ENCODE measurements around the gene DENND4C. TPM values are rescaled to one million over a fixed set of nuclear protein-coding genes. Genes with fewer than 3 reads are reported as not detected.

DENND4C gene
- 105 TPM for total RNA-seq
- long read RNA-seq, full-length matches to known transcripts, result 31 of 69 reads
- long read RNA-seq, partial matches to known transcripts, result 15 of 69 reads
- long read RNA-seq, other reads (novel, unspliced or antisense), result 23 of 69 reads

DNA sequence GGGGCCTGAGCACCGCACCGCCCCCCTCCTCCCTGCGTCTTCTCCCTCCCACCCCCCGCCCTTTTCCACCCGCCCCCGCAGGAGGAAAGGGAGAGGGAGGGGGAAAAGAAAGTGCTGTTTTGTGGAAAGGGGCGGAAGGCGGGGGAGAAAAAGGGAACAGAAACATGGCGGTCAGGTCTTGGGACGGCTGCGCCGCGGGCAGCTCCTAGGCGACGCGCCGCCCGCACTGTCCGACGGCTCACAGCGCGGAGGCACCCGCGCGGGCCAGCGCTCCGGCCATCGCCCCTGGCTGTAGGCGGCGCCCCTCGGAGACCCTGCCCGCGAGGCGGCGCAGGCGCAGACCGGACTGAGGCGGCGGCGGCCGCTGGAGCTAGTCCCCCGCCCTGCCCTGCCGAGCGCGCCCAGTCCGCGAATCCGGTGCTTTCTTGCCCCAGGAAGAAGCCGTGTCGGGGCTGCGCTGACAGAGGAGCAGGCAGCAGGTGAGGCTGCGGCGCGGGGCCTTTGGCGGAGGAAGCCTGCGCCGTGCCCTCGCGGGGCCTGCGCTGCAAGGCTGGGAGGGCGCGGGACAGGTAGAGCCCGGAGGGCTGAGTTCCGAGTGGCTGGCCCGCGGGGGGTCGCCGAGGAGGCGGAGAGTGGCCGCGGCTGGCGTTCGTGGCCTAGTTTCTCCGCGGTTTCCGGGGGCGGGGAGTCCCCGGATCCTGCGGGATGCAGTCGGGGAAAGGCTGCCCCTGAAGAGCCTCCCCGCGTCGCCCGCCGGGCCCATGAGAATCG, at the start of gene DENND4C:
TSS of gene DENND4C (plus strand) at position 339 of the 771 bp plus-strand sequence. CDS start 45,482 bp downstream, outside the sequence.
- TF ChIP-seq, protein P1, sequence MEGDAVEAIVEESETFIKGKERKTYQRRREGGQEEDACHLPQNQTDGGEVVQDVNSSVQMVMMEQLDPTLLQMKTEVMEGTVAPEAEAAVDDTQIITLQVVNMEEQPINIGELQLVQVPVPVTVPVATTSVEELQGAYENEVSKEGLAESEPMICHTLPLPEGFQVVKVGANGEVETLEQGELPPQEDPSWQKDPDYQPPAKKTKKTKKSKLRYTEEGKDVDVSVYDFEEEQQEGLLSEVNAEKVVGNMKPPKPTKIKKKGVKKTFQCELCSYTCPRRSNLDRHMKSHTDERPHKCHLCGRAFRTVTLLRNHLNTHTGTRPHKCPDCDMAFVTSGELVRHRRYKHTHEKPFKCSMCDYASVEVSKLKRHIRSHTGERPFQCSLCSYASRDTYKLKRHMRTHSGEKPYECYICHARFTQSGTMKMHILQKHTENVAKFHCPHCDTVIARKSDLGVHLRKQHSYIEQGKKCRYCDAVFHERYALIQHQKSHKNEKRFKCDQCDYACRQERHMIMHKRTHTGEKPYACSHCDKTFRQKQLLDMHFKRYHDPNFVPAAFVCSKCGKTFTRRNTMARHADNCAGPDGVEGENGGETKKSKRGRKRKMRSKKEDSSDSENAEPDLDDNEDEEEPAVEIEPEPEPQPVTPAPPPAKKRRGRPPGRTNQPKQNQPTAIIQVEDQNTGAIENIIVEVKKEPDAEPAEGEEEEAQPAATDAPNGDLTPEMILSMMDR (IDR thresholded peaks at IDR 0.05), result no peak
- Histone ChIP-seq H3K4me3 (peak within 1 kb of the TSS; percentile 94), H3K27me3 (no peaks in the 10 kb centered on the region), H3K9me3 (no peaks in the 10 kb centered on the region), H3K36me3 (no peaks in the 10 kb centered on the region), H3K4me1 (peaks cover 23% of the 10 kb centered on the region), H3K27ac (peak within 1 kb of the TSS; percentile 98)
- ATAC-seq (peak; percentile 94), DNase-seq (peak; percentile 95)
- intact Hi-C loops (cut with DNase I), result no loop called here

- no peaks in the 10 kb centered on the region for H3K36me3 ChIP-seq
- no peak overlapping the region for H3K4me3 ChIP-seq
- no peaks in the 10 kb centered on the region for H3K9me3 ChIP-seq
- peaks cover 39% of the 10 kb centered on the region for H3K4me1 ChIP-seq
- H3K27me3 ChIP-seq, result no peaks in the 10 kb centered on the region
- ATAC-seq (no peak), DNase-seq (no peak)
- intact Hi-C loops (cut with DNase I), result no loop called here
- H3K27ac ChIP-seq, result peak overlapping the region; percentile 91
- TF ChIP-seq, protein P1 (IDR thresholded peaks at IDR 0.05), result no peak
Observed at GRCh38 chr9:19180991-19181390, 49.5 kb upstream of the DENND4C start.

DNA sequence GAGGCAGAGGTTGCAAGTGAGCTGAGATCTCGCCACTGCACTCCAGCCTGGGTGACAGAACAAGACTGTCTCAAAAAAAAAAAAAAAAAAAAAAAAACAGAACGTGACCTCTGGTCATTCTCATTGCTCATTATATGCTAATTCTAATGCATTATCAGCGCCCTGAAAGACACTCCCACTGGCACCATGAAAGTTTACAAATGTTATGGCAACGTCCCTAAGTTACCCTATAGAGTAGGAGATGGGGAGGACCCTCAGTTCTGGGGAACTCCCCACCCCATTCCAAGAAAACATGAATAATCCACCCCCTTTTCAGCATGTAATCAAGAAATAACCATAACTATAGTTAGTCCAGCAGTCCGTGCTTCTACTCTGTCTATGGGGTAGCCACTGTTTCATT, 48.9 kb upstream of the DENND4C start:
- Histone ChIP-seq H3K36me3 (no peaks in the 10 kb centered on the region), H3K9me3 (no peaks in the 10 kb centered on the region), H3K4me1 (peaks cover 40% of the 10 kb centered on the region), H3K27me3 (no peaks in the 10 kb centered on the region), H3K27ac (peak overlapping the region; percentile 91), H3K4me3 (no peak overlapping the region)
- ATAC-seq (peak; percentile 13), DNase-seq (no peak)
- TF ChIP-seq, protein P1 (IDR thresholded peaks at IDR 0.05), result no peak
- intact Hi-C loops (cut with DNase I), result no loop called here

DNA sequence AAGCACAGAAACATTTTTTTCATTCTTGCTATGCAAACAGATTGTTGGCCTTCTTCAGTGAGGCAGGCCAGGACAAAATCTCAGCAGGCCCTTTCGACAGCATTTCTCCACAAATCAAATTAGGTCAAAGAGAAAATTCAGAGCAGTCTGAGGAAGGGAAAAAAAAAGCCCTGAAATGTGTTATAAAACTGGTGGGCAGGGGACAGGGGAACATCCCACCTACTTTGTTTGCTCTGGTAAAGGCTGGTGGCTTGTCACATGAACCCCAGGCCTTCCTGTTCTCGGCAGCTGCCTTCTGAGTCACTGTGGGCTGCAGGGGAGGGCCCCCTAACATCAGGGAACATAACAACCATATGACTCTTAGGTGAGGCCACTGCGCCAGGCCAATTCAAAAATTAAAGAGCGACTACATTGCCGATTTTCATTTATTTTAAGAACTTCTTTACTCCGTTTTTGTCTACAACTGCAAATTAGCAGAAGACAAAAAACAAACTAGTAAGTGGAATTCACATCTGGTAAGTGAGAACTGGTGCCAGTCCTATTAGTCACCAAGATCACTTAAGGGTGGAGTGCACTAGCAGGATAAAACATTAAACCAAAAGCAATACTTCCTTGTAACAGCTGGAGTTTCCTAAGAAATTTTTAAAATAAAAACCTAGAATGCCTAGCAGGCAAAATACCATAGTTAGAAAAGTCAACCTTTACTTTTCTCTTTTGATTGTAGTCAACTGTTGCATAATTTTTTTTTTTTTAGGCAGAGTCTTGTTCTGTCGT, 46.2 kb upstream of the DENND4C start:
- Histone ChIP-seq H3K4me1 (peaks cover 40% of the 10 kb centered on the region), H3K27me3 (no peaks in the 10 kb centered on the region), H3K4me3 (no peak overlapping the region), H3K27ac (peak overlapping the region; percentile 91), H3K9me3 (no peaks in the 10 kb centered on the region), H3K36me3 (no peaks in the 10 kb centered on the region)
- TF ChIP-seq, protein P1 (IDR thresholded peaks at IDR 0.05), result no peak
- DNase-seq, result peak; percentile 84
- intact Hi-C loops (cut with DNase I), result no loop called here
- peak; percentile 95 for ATAC-seq

DNA sequence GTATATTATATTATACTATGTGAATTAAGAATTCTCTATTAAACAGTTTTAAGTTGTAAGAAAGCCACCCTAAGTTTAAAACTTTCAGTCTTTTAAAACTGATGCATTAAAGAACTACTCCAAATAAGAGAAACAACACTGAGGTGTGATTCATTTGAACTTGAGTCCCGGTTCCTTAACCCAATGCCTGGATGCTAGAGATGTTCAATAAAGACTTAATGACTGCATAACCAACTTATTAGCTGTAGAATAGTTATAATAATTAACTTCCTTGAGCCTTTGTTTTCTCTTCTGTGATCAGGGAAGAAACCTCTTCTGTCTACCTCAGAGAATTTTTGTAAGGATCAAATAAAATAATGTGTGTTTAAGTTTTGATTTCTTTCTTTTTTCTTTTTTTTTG, 45.3 kb upstream of the DENND4C start:
- Histone ChIP-seq H3K9me3 (no peaks in the 10 kb centered on the region), H3K4me1 (peaks cover 40% of the 10 kb centered on the region), H3K4me3 (no peak overlapping the region), H3K27ac (peak overlapping the region; percentile 91), H3K36me3 (no peaks in the 10 kb centered on the region), H3K27me3 (no peaks in the 10 kb centered on the region)
- no peak for DNase-seq
- ATAC-seq, result no peak
- TF ChIP-seq, protein P1 (IDR thresholded peaks at IDR 0.05), result no peak
- intact Hi-C loops (cut with DNase I), result no loop called here
